ENCODE results near the gene KRT84.

The KRT84 gene

DNA sequence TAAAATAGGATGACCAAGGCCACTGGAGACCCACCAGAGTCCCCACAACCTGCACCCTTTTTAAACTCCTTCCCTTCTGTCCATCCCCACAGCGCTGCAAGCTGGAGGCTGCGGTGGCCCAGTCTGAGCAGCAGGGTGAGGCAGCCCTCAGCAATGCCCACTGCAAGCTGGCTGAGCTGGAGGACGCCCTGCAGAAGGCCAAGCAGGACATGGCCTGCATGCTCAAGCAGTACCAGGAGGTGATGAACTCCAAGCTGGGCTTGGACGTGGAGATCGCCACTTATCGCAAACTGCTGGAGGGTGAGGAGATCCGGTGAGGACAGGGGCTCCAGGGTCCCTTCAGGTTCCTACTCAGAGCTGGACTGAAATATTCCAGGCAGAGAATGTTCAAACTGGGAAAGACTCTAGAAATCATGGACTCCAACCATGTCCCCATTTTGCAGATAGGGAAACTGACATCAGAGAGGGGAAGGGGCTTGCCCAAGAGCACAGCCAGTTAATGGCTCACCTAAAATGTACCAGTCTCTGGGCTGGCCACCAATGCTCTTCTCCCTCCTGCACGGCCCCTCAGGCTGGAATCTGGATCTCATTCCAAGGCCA is 35.3 kb downstream of the KRT84 start:
- Histone ChIP-seq H3K27ac (ENCODE audit: extremely low read depth, low read depth, low read length) (no peak overlapping the region), H3K4me3 (ENCODE audit: low read depth, low read length) (no peak overlapping the region), H3K36me3 (ENCODE audit: control insufficient read depth in 2 of 2, insufficient read depth in 1 of 2, low read length in 2 of 2) (no peaks in the 10 kb centered on the region), H3K4me1 (ENCODE audit: control insufficient read depth, insufficient read depth, low read length) (peaks cover 3% of the 10 kb centered on the region; the same call in 1 of the 2 replicates), H3K9me3 (ENCODE audit: control insufficient read depth, insufficient read depth, low read depth, low read length) (no peaks in the 10 kb centered on the region)
- POLR2A ChIA-PET, result no interaction called here
- TF ChIP-seq IKZF3 (tag by site-specific recombination; IDR thresholded peaks at IDR 0.05) (no peak), GLIS1 (tag by site-specific recombination; IDR thresholded peaks at IDR 0.05) (no peak), TCF7L2 (IDR thresholded peaks at IDR 0.05; ENCODE audit: borderline replicate concordance, low read depth, low read length) (no peak), ZNF624 (tag by site-specific recombination; IDR thresholded peaks at IDR 0.05) (no peak), BCL11A (tag by site-specific recombination; IDR thresholded peaks at IDR 0.05; ENCODE audit: low read depth) (no peak), ZNF140 (tag by site-specific recombination; IDR thresholded peaks at IDR 0.05) (no peak), ZNF768 (tag by site-specific recombination; IDR thresholded peaks at IDR 0.05) (no peak), ZNF664 (tag by site-specific recombination; IDR thresholded peaks at IDR 0.05) (no peak)
- CTCF ChIA-PET, result interaction anchor here (0.6 to 3.5 kb wide), 8 partner anchors 8 to 184 kb away, joined by 3 to 13 read pairs (median 3); no protein-coding TSS in a partner anchor

DNA sequence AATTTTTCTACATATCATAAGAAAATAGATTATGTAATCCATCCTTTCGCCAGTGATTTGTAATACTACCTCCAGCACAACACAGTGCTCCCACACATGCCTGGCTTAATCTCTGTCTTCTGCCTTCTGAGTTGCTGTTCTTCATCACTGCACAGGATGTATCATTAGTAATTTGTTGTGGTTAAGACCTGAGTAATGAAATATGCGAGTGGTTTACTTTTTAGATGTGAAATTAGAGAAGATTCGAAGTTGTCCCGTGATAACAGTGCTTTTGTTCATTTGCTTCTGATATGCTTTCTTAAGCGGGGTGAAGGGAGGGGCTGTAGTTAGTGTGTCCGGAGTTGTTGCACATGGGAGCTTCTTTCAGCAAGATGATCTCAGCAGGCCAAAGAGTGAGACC is 36.3 kb downstream of the KRT84 start:
- no peak overlapping the region for H3K27ac ChIP-seq (ENCODE audit: extremely low read depth, low read depth, low read length)
- ChIA-PET POLR2A (no interaction called here), CTCF (interaction anchor here (0.7 to 2.0 kb wide), 8 partner anchors 10 to 531 kb away, joined by 3 to 8 read pairs (median 3); no protein-coding TSS in a partner anchor)
- H3K36me3 ChIP-seq (ENCODE audit: control insufficient read depth in 2 of 2, insufficient read depth in 1 of 2, low read length in 2 of 2), result no peaks in the 10 kb centered on the region
- no peaks in the 10 kb centered on the region for H3K9me3 ChIP-seq (ENCODE audit: control insufficient read depth, insufficient read depth, low read depth, low read length)
- peaks cover 3% of the 10 kb centered on the region; the same call in 1 of the 2 replicates for H3K4me1 ChIP-seq (ENCODE audit: control insufficient read depth, insufficient read depth, low read length)
- no peak overlapping the region for H3K4me3 ChIP-seq (ENCODE audit: low read depth, low read length)
- TF ChIP-seq ZBTB17 (tag by site-specific recombination; IDR thresholded peaks at IDR 0.05) (0 out of 2 replicates have a peak, but pooled peaks have one; percentile 19), ZNF560 (tag by site-specific recombination; IDR thresholded peaks at IDR 0.05; ENCODE audit: borderline replicate concordance) (no peak), ZNF529 (tag by site-specific recombination; IDR thresholded peaks at IDR 0.05; ENCODE audit: insufficient replicate concordance) (no peak), ZNF248 (tag by site-specific recombination; IDR thresholded peaks at IDR 0.05) (no peak)

DNA sequence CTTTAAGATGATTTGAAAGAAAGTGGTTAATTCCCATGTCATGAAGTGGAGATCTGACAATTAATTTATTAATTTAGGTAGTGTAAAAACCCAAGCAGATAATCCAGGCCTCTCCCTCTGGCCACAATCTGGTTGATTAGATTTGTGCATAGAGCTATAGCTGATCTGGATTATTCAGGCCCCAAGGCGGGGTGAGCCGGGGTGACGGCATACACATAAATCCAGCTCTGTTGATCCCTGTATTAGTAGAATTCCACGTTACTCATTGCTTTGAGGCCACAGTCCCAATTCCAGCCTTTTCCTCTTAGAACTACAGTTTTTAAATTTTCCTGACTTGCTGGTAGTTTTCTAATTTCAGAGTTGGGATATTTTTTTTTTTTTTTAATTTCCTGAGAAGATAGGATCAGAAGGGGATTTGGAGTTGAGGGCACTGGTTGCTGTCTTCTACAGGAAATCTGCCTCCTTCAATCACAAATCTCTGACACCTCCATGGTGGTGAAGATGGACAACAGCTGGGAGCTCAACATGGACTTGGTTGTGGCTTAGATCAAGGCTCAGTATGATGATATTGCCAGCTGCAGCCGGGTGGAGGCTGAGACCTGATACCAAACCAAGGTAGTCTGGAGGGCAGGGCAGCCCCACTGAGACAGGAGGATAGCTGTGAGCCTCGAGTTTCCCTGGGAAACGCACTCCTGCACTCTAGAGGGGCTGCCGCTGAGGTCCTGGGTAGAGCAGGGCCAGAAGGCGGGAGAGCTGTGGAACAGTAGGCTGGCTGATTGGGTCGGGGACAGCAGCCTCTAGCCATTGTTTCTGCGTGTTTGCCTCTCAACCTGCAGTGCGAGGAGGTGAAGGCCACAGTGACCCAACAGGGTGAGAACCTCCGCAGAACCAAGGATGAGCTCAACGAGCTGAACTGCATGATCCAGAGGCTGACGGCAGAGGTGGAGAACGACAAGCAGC is 37.6 kb downstream of the KRT84 start:
- CTCF ChIA-PET, result interaction anchor here (0.7 to 1.8 kb wide), 8 partner anchors 11 to 532 kb away, joined by 3 to 11 read pairs (median 4); no protein-coding TSS in a partner anchor
- TF ChIP-seq ZNF114 (tag by site-specific recombination; IDR thresholded peaks at IDR 0.05), result no peak
- TF ChIP-seq, protein P1, sequence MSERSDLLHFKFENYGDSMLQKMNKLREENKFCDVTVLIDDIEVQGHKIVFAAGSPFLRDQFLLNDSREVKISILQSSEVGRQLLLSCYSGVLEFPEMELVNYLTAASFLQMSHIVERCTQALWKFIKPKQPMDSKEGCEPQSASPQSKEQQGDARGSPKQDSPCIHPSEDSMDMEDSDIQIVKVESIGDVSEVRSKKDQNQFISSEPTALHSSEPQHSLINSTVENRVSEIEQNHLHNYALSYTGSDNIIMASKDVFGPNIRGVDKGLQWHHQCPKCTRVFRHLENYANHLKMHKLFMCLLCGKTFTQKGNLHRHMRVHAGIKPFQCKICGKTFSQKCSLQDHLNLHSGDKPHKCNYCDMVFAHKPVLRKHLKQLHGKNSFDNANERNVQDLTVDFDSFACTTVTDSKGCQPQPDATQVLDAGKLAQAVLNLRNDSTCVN (tag by site-specific recombination; optimal IDR thresholded peaks at IDR 0.05), result no peak
- TF ChIP-seq, protein P2, sequence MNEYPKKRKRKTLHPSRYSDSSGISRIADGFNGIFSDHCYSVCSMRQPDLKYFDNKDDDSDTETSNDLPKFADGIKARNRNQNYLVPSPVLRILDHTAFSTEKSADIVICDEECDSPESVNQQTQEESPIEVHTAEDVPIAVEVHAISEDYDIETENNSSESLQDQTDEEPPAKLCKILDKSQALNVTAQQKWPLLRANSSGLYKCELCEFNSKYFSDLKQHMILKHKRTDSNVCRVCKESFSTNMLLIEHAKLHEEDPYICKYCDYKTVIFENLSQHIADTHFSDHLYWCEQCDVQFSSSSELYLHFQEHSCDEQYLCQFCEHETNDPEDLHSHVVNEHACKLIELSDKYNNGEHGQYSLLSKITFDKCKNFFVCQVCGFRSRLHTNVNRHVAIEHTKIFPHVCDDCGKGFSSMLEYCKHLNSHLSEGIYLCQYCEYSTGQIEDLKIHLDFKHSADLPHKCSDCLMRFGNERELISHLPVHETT (tag by site-specific recombination; IDR thresholded peaks at IDR 0.05), result no peak
- TF ChIP-seq, protein P3, sequence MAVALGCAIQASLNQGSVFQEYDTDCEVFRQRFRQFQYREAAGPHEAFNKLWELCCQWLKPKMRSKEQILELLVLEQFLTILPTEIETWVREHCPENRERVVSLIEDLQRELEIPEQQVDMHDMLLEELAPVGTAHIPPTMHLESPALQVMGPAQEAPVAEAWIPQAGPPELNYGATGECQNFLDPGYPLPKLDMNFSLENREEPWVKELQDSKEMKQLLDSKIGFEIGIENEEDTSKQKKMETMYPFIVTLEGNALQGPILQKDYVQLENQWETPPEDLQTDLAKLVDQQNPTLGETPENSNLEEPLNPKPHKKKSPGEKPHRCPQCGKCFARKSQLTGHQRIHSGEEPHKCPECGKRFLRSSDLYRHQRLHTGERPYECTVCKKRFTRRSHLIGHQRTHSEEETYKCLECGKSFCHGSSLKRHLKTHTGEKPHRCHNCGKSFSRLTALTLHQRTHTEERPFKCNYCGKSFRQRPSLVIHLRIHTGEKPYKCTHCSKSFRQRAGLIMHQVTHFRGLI (tag by site-specific recombination; IDR thresholded peaks at IDR 0.05), result no peak
- no peak for TF ChIP-seq ZNF610 (tag by site-specific recombination; IDR thresholded peaks at IDR 0.05; ENCODE audit: borderline replicate concordance)
- TF ChIP-seq, protein P4, sequence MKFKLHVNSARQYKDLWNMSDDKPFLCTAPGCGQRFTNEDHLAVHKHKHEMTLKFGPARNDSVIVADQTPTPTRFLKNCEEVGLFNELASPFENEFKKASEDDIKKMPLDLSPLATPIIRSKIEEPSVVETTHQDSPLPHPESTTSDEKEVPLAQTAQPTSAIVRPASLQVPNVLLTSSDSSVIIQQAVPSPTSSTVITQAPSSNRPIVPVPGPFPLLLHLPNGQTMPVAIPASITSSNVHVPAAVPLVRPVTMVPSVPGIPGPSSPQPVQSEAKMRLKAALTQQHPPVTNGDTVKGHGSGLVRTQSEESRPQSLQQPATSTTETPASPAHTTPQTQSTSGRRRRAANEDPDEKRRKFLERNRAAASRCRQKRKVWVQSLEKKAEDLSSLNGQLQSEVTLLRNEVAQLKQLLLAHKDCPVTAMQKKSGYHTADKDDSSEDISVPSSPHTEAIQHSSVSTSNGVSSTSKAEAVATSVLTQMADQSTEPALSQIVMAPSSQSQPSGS (tag by site-specific recombination; IDR thresholded peaks at IDR 0.05; ENCODE audit: low read depth), result no peak
- TF ChIP-seq MZF1 (tag by site-specific recombination; IDR thresholded peaks at IDR 0.05; ENCODE audit: borderline replicate concordance), result no peak
- no peak for TF ChIP-seq ZNF549 (tag by site-specific recombination; IDR thresholded peaks at IDR 0.05)
- TF ChIP-seq, protein P5, sequence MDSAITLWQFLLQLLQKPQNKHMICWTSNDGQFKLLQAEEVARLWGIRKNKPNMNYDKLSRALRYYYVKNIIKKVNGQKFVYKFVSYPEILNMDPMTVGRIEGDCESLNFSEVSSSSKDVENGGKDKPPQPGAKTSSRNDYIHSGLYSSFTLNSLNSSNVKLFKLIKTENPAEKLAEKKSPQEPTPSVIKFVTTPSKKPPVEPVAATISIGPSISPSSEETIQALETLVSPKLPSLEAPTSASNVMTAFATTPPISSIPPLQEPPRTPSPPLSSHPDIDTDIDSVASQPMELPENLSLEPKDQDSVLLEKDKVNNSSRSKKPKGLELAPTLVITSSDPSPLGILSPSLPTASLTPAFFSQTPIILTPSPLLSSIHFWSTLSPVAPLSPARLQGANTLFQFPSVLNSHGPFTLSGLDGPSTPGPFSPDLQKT (IDR thresholded peaks at IDR 0.05; ENCODE audit: borderline replicate concordance, low read depth, low read length), result no peak

More for the DNA sequence above, 37.6 kb downstream of the KRT84 start:
- H3K27ac ChIP-seq (ENCODE audit: extremely low read depth, low read depth, low read length), result no peak overlapping the region
- no peaks in the 10 kb centered on the region for H3K36me3 ChIP-seq (ENCODE audit: control insufficient read depth in 2 of 2, insufficient read depth in 1 of 2, low read length in 2 of 2)
- POLR2A ChIA-PET, result no interaction called here
- peaks cover 3% of the 10 kb centered on the region; the same call in 1 of the 2 replicates for H3K4me1 ChIP-seq (ENCODE audit: control insufficient read depth, insufficient read depth, low read length)
- no peaks in the 10 kb centered on the region for H3K9me3 ChIP-seq (ENCODE audit: control insufficient read depth, insufficient read depth, low read depth, low read length)
- H3K4me3 ChIP-seq (ENCODE audit: low read depth, low read length), result no peak overlapping the region

Measured in HEK293 (cell line).